ENCODE results near the gene ANKH.
A peak's percentile ranks its signal among the peaks of the same experiment; 100 is the strongest.

Gene ANKH

GRCh38 chr5:14900693-14901461 is 29.3 kb upstream of the ANKH start:
- Histone ChIP-seq H3K9me3 (ENCODE audit: severe bottlenecking) (no peaks in the 10 kb centered on the region), H3K27ac (ENCODE audit: poor library complexity, severe bottlenecking) (no peak overlapping the region), H3K4me1 (ENCODE audit: insufficient read depth, poor library complexity, severe bottlenecking) (no peaks in the 10 kb centered on the region), H3K27me3 (ENCODE audit: insufficient read depth, poor library complexity, severe bottlenecking) (no peaks in the 10 kb centered on the region), H3K4me3 (ENCODE audit: severe bottlenecking) (no peak overlapping the region), H3K36me3 (ENCODE audit: low read depth) (no peaks in the 10 kb centered on the region)
- ATAC-seq (ENCODE audit: low read depth) = peak; percentile 64
- DNase-seq (ENCODE audit: low spot score) = no peak
- TF ChIP-seq CTCF (IDR thresholded peaks at IDR 0.05; ENCODE audit: poor library complexity, severe bottlenecking) = no peak

GRCh38 chr5:14896131-14896530 is 24.6 kb upstream of the ANKH start:
- no peak for DNase-seq (ENCODE audit: low spot score)
- Histone ChIP-seq H3K27ac (ENCODE audit: poor library complexity, severe bottlenecking) (no peak overlapping the region), H3K36me3 (ENCODE audit: low read depth) (no peaks in the 10 kb centered on the region), H3K27me3 (ENCODE audit: insufficient read depth, poor library complexity, severe bottlenecking) (no peaks in the 10 kb centered on the region), H3K4me1 (ENCODE audit: insufficient read depth, poor library complexity, severe bottlenecking) (no peaks in the 10 kb centered on the region), H3K9me3 (ENCODE audit: severe bottlenecking) (no peaks in the 10 kb centered on the region), H3K4me3 (ENCODE audit: severe bottlenecking) (no peak overlapping the region)
- no peak for TF ChIP-seq CTCF (IDR thresholded peaks at IDR 0.05; ENCODE audit: poor library complexity, severe bottlenecking)
- ATAC-seq (ENCODE audit: low read depth) = no peak

GRCh38 chr5:14895301-14895700 is 23.7 kb upstream of the ANKH start:
- no peaks in the 10 kb centered on the region for H3K9me3 ChIP-seq (ENCODE audit: severe bottlenecking)
- H3K4me3 ChIP-seq (ENCODE audit: severe bottlenecking) = no peak overlapping the region
- no peaks in the 10 kb centered on the region for H3K36me3 ChIP-seq (ENCODE audit: low read depth)
- no peak overlapping the region for H3K27ac ChIP-seq (ENCODE audit: poor library complexity, severe bottlenecking)
- no peaks in the 10 kb centered on the region for H3K4me1 ChIP-seq (ENCODE audit: insufficient read depth, poor library complexity, severe bottlenecking)
- H3K27me3 ChIP-seq (ENCODE audit: insufficient read depth, poor library complexity, severe bottlenecking) = no peaks in the 10 kb centered on the region
- no peak for DNase-seq (ENCODE audit: low spot score)
- TF ChIP-seq CTCF (IDR thresholded peaks at IDR 0.05; ENCODE audit: poor library complexity, severe bottlenecking) = no peak
- ATAC-seq (ENCODE audit: low read depth) = no peak

GRCh38 chr5:14894748-14895147 is 23.2 kb upstream of the ANKH start:
- Histone ChIP-seq H3K27me3 (ENCODE audit: insufficient read depth, poor library complexity, severe bottlenecking) (no peaks in the 10 kb centered on the region), H3K36me3 (ENCODE audit: low read depth) (no peaks in the 10 kb centered on the region), H3K4me1 (ENCODE audit: insufficient read depth, poor library complexity, severe bottlenecking) (no peaks in the 10 kb centered on the region), H3K4me3 (ENCODE audit: severe bottlenecking) (no peak overlapping the region), H3K27ac (ENCODE audit: poor library complexity, severe bottlenecking) (no peak overlapping the region), H3K9me3 (ENCODE audit: severe bottlenecking) (no peaks in the 10 kb centered on the region)
- DNase-seq (ENCODE audit: low spot score) (no peak), ATAC-seq (ENCODE audit: low read depth) (no peak)
- no peak for TF ChIP-seq CTCF (IDR thresholded peaks at IDR 0.05; ENCODE audit: poor library complexity, severe bottlenecking)

- Histone ChIP-seq H3K27ac (ENCODE audit: poor library complexity, severe bottlenecking) (no peak overlapping the region), H3K36me3 (ENCODE audit: low read depth) (no peaks in the 10 kb centered on the region), H3K27me3 (ENCODE audit: insufficient read depth, poor library complexity, severe bottlenecking) (no peaks in the 10 kb centered on the region), H3K4me3 (ENCODE audit: severe bottlenecking) (no peak overlapping the region), H3K9me3 (ENCODE audit: severe bottlenecking) (no peaks in the 10 kb centered on the region), H3K4me1 (ENCODE audit: insufficient read depth, poor library complexity, severe bottlenecking) (no peaks in the 10 kb centered on the region)
- DNase-seq (ENCODE audit: low spot score) = no peak
- TF ChIP-seq CTCF (IDR thresholded peaks at IDR 0.05; ENCODE audit: poor library complexity, severe bottlenecking) = no peak
- ATAC-seq (ENCODE audit: low read depth) = no peak
Observed at GRCh38 chr5:14893381-14893780, 21.8 kb upstream of the ANKH start.

Data from RWPE2 (cell line).